ENCODE measurements around the gene PRKCE. TPM values are rescaled to one million over a fixed set of nuclear protein-coding genes. Genes with fewer than 3 reads are reported as not detected.

Gene PRKCE
- total and polyA plus RNA-seq, 2 donors (not counting 1 experiment from before 2014, with no cell fraction given) = 14.1 to 19.0 TPM

DNA sequence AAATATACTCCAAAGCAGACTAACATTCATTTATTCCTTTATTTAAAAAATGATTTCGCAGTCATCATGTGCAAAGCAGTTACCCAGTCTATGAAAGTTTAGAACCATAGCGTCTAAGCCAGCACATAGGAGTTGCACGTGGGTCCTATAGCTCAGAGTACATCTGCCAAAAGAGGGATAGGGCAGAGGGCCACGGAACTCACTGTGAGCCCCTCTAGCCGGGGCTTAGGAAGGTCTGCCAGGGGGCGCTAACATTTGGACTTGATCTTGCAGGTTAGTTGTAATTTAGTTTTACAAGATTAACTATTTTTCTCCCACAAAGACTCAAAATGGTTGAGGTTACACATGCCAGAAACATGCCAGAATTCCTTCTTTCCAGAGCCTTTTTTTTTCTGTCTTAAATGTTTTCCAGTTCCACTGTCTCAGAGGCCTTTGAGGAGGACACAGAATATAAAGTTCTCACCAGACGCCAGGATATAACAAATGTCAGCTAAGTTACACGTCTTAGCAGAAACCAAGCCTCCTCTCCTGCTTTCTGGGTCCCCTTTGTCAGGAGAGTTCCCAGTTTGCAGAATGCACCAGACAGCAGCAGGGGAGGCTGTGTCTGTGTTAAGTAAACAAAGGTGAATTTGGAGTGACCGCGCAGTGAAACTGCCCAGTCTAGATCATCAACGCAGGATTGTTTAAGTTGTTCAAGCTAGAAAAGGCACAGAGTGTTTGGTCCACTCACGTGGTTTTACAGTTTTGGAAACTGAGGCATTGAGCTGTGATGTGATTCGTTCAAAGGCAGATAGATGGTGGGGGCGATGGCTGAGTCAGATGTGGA, 292.0 kb downstream of the PRKCE start:
- Histone ChIP-seq H3K4me3 (replicated peaks in 1 of 4; ENCODE audit: control extremely low read depth in 1 of 4, insufficient read depth in 1 of 4, low read depth in 3 of 4, low read length in 4 of 4) (no peak overlapping the region), H3K4me2 (ENCODE audit: extremely low read depth, insufficient read depth, low read length) (no peak overlapping the region), H3K9me3 (ENCODE audit: control insufficient read depth, insufficient read depth, low read depth, low read length) (no peaks in the 10 kb centered on the region), H3K27me3 (ENCODE audit: control insufficient read depth, insufficient read depth, low read length) (no peaks in the 10 kb centered on the region), H2AFZ (ENCODE audit: low read length) (no peak overlapping the region), H3K36me3 (ENCODE audit: control insufficient read depth, insufficient read depth, low read length) (no peaks in the 10 kb centered on the region), H4K20me1 (ENCODE audit: control insufficient read depth, extremely low read depth, insufficient read depth, low read length) (no peaks in the 10 kb centered on the region), H3K79me2 (ENCODE audit: control insufficient read depth, insufficient read depth, low read length) (no peaks in the 10 kb centered on the region), H3K4me1 (ENCODE audit: control insufficient read depth, extremely low read depth, insufficient read depth, low read length) (peaks cover 28% of the 10 kb centered on the region), H3K27ac (ENCODE audit: insufficient read depth, low read length) (peak overlapping the region; percentile 25), H3K9ac (ENCODE audit: insufficient read depth, low read length) (no peak overlapping the region)
- TF ChIP-seq, protein P1, sequence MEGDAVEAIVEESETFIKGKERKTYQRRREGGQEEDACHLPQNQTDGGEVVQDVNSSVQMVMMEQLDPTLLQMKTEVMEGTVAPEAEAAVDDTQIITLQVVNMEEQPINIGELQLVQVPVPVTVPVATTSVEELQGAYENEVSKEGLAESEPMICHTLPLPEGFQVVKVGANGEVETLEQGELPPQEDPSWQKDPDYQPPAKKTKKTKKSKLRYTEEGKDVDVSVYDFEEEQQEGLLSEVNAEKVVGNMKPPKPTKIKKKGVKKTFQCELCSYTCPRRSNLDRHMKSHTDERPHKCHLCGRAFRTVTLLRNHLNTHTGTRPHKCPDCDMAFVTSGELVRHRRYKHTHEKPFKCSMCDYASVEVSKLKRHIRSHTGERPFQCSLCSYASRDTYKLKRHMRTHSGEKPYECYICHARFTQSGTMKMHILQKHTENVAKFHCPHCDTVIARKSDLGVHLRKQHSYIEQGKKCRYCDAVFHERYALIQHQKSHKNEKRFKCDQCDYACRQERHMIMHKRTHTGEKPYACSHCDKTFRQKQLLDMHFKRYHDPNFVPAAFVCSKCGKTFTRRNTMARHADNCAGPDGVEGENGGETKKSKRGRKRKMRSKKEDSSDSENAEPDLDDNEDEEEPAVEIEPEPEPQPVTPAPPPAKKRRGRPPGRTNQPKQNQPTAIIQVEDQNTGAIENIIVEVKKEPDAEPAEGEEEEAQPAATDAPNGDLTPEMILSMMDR (conservative IDR thresholded peaks at IDR 0.05 in 1 of 2, IDR thresholded peaks at IDR 0.05 in 1 of 2; ENCODE audit: low read depth in 1 of 2, low read length in 2 of 2) = peak in 1 of 2 donors; percentile 20
- TF ChIP-seq EZH2 (IDR thresholded peaks at IDR 0.05; ENCODE audit: low read length, missing control alignments) = no peak
- DNase-seq (ENCODE audit: low read depth in 2 of 2) = peak in 1 of 2 donors; percentile 51

GRCh38 chr2:45944074-45944473, 292.6 kb downstream of the PRKCE start:
- peak; percentile 57 to 85 for DNase-seq (ENCODE audit: low read depth in 2 of 2)
- no peak overlapping the region for H3K4me3 ChIP-seq (replicated peaks in 1 of 4; ENCODE audit: control extremely low read depth in 1 of 4, insufficient read depth in 1 of 4, low read depth in 3 of 4, low read length in 4 of 4)

DNA sequence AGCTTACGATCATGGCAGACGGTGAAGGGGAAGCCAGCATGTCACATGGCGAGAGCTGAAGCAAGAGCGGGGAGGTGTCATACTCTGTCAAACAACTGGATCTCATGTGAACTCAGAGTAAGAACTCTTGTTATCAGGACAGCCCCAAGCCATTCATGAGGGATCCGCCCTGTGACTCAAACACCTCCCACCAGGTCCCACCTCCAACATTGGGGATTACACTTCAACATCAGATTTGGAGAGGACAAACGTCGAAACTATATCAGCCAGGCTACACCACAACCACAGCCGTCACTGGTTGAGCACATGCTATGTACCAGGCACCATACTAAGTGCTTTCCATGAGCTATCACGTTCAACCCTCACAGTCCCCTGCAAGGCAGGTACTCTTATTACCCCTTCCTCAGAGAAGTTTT, 293.8 kb downstream of the PRKCE start:
- no peaks in the 10 kb centered on the region for H4K20me1 ChIP-seq (ENCODE audit: control insufficient read depth, extremely low read depth, insufficient read depth, low read length)

More at GRCh38 chr2:45944074-45944473, 292.6 kb downstream of the PRKCE start:
- H3K27me3 ChIP-seq (ENCODE audit: control insufficient read depth, insufficient read depth, low read length) = no peaks in the 10 kb centered on the region
- peaks cover 26% of the 10 kb centered on the region for H3K4me1 ChIP-seq (ENCODE audit: control insufficient read depth, extremely low read depth, insufficient read depth, low read length)
- no peaks in the 10 kb centered on the region for H3K79me2 ChIP-seq (ENCODE audit: control insufficient read depth, insufficient read depth, low read length)
- no peak overlapping the region for H2AFZ ChIP-seq (ENCODE audit: low read length)
- no peak for TF ChIP-seq EZH2 (IDR thresholded peaks at IDR 0.05; ENCODE audit: low read length, missing control alignments)
- H4K20me1 ChIP-seq (ENCODE audit: control insufficient read depth, extremely low read depth, insufficient read depth, low read length) = no peaks in the 10 kb centered on the region
- H3K9ac ChIP-seq (ENCODE audit: insufficient read depth, low read length) = no peak overlapping the region
- peak overlapping the region; percentile 60 for H3K4me2 ChIP-seq (ENCODE audit: extremely low read depth, insufficient read depth, low read length)
- no peaks in the 10 kb centered on the region for H3K9me3 ChIP-seq (ENCODE audit: control insufficient read depth, insufficient read depth, low read depth, low read length)
- no peaks in the 10 kb centered on the region for H3K36me3 ChIP-seq (ENCODE audit: control insufficient read depth, insufficient read depth, low read length)
- H3K27ac ChIP-seq (ENCODE audit: insufficient read depth, low read length) = peak overlapping the region; percentile 25

More for the DNA sequence above, 293.8 kb downstream of the PRKCE start:
- no peak overlapping the region for H2AFZ ChIP-seq (ENCODE audit: low read length)
- no peaks in the 10 kb centered on the region for H3K79me2 ChIP-seq (ENCODE audit: control insufficient read depth, insufficient read depth, low read length)
- TF ChIP-seq EZH2 (IDR thresholded peaks at IDR 0.05; ENCODE audit: low read length, missing control alignments) = no peak
- TF ChIP-seq, protein P1 (conservative IDR thresholded peaks at IDR 0.05 in 1 of 2, IDR thresholded peaks at IDR 0.05 in 1 of 2; ENCODE audit: low read depth in 1 of 2, low read length in 2 of 2) = no peak
- H3K9me3 ChIP-seq (ENCODE audit: control insufficient read depth, insufficient read depth, low read depth, low read length) = no peaks in the 10 kb centered on the region
- no peaks in the 10 kb centered on the region for H3K27me3 ChIP-seq (ENCODE audit: control insufficient read depth, insufficient read depth, low read length)
- no peaks in the 10 kb centered on the region for H3K36me3 ChIP-seq (ENCODE audit: control insufficient read depth, insufficient read depth, low read length)
- no peak overlapping the region for H3K27ac ChIP-seq (ENCODE audit: insufficient read depth, low read length)
- no peak overlapping the region for H3K9ac ChIP-seq (ENCODE audit: insufficient read depth, low read length)
- peaks cover 22% of the 10 kb centered on the region for H3K4me1 ChIP-seq (ENCODE audit: control insufficient read depth, extremely low read depth, insufficient read depth, low read length)
- no peak for DNase-seq (ENCODE audit: low read depth in 2 of 2)
- no peak overlapping the region for H3K4me3 ChIP-seq (replicated peaks in 1 of 4; ENCODE audit: control extremely low read depth in 1 of 4, insufficient read depth in 1 of 4, low read depth in 3 of 4, low read length in 4 of 4)
- H3K4me2 ChIP-seq (ENCODE audit: extremely low read depth, insufficient read depth, low read length) = no peak overlapping the region

Data from fibroblast of lung (primary cell).